HepG2 (cell line): ENCODE measurements around the gene FHIP1B. TPM values are rescaled to one million over a fixed set of nuclear protein-coding genes. Genes with fewer than 3 reads are reported as not detected.

ENCODE experiments used
- ATAC-seq: fragments of 200-7000 bp; cut with Tn5 transposase; 3 replicates; pipeline ENCODE4 v1.9.1; 2020; ENCODE audit warnings: mild to moderate bottlenecking, moderate library complexity
- BruUV-seq: library from RNA; stranded (reverse); fragments of 400-500 nt; replicated peaks from 2 replicates; lab custom pipeline; 2021; lab: Mats Ljungman, UMichigan
- CTCF ChIA-PET: fragments of 300-600 bp; formaldehyde crosslinking; extraction: SDS; loops from one replicate; lab custom pipeline; 2021; ENCODE audit warnings: low total read pairs, inconsistent platforms, low intra/inter-chr PET ratio; lab: Yijun Ruan, JAX
- POLR2A ChIA-PET: fragments of 350-600 bp; sonication (Branson Sonifier 250); formaldehyde crosslinking; loops from one replicate; lab custom pipeline; 2020; ENCODE audit warnings: antibody characterized with exemption, inconsistent platforms; lab: Yijun Ruan, JAX
- DNase-seq: peaks from one replicate; pipeline ENCODE4 v3.0.0-alpha.2; 2015; ENCODE audit warnings: low spot score
- FAIRE-seq: peaks from 3 replicates; lab custom pipeline; 2011; peaks lifted over from hg19 to GRCh38; lab: Jason Lieb, UNC
- H2AFZ ChIP-seq: one replicate; pipeline ENCODE4 v1.6.1; 2011; ENCODE audit warnings: low read length, inconsistent platforms
- H3K27ac ChIP-seq: fragments of 300-600 bp; 3 replicates; pipeline ENCODE4 v1.8.0; 2011; ENCODE audit warnings: mixed run types, mild to moderate bottlenecking, mixed read lengths, low read length, inconsistent platforms; ENCODE audit not compliant: insufficient read depth; ENCODE audit errors: extremely low read length
- H3K27me3 ChIP-seq, 2 experiments: fragments of 200-600 bp in 1 of 2; 2 replicates in 1 of 2; 3 replicates in 1 of 2; pipeline versions ENCODE4 v1.6.0 to v1.8.0; 2011; ENCODE audit warnings: low read length in 2 of 2, mild to moderate bottlenecking in 2 of 2, moderate library complexity in 2 of 2, inconsistent platforms in 1 of 2; ENCODE audit not compliant: insufficient read depth in 2 of 2, control insufficient read depth in 1 of 2
- H3K36me3 ChIP-seq, 2 experiments: fragments of 200-600 bp in 1 of 2; replicated peaks in 1 of 2; 2 replicates in 1 of 2; 3 replicates in 1 of 2; pipeline versions ENCODE4 v1.5.1 to v1.8.0; 2011; ENCODE audit warnings: low read length in 2 of 2, inconsistent platforms in 1 of 2; ENCODE audit not compliant: insufficient read depth in 2 of 2, control insufficient read depth in 1 of 2
- H3K4me1 ChIP-seq: 2 replicates; pipeline ENCODE4 v1.5.1; 2012; ENCODE audit warnings: low read length, inconsistent platforms; ENCODE audit not compliant: insufficient read depth
- H3K4me2 ChIP-seq: 2 replicates; pipeline ENCODE4 v1.6.0; 2011; ENCODE audit warnings: low read depth, low read length, inconsistent platforms
- H3K4me3 ChIP-seq, 3 experiments: fragments of 200-600 bp in 1 of 3; sonication (generic), shearing (Covaris generic) in 1 of 3; replicated peaks in 1 of 3; 2 replicates each; pipeline ENCODE4 v1.5.1; 2011 to 2016; ENCODE audit warnings: low read length in 3 of 3, inconsistent platforms in 2 of 3, low read depth in 2 of 3, mild to moderate bottlenecking in 2 of 3, control low read depth in 1 of 3, mixed read lengths in 1 of 3; ENCODE audit not compliant: insufficient read depth in 1 of 3
- H3K79me2 ChIP-seq: one replicate; pipeline ENCODE4 v1.6.1; 2011; ENCODE audit warnings: low read length, inconsistent platforms; ENCODE audit not compliant: insufficient read depth
- H3K9ac ChIP-seq: 2 replicates; pipeline ENCODE4 v1.6.0; 2011; ENCODE audit warnings: mild to moderate bottlenecking, low read depth, low read length, inconsistent platforms; ENCODE audit not compliant: insufficient read depth
- H3K9me3 ChIP-seq: 2 replicates; pipeline ENCODE4 v1.5.1; 2012; ENCODE audit warnings: mild to moderate bottlenecking, low read length
- H4K20me1 ChIP-seq: 2 replicates; pipeline ENCODE4 v1.6.0; 2011; ENCODE audit warnings: inconsistent platforms, mild to moderate bottlenecking, low read length, moderate library complexity; ENCODE audit not compliant: insufficient read depth
- BHLHE40 ChIP-seq: IDR thresholded peaks from 2 replicates; pipeline ENCODE4 v1.6.1; 2011; ENCODE audit warnings: low read length, improper control_type of control experiment
- TEAD3 ChIP-seq: optimal IDR thresholded peaks from 2 replicates; pipeline ENCODE3; 2016; ENCODE audit warnings: borderline replicate concordance
- TGIF2 ChIP-seq: IDR thresholded peaks from 2 replicates; pipeline ENCODE4 v1.6.1; 2016; ENCODE audit warnings: control low read depth, missing compliant biosample characterization
- ZBTB33 ChIP-seq: sonication (generic); formaldehyde crosslinking; IDR thresholded peaks from 2 replicates; pipeline ENCODE4 v1.4.0; 2020; ENCODE audit warnings: missing genetic modification reagents
- ZNF549 ChIP-seq: sonication (generic); formaldehyde crosslinking; IDR thresholded peaks from 2 replicates; pipeline ENCODE4 v1.5.0; 2020; ENCODE audit warnings: missing genetic modification reagents
- WGBS: methylation state at CpG from one replicate; pipeline ENCODE4 v1.1.6; 2017; ENCODE audit warnings: low lambda C conversion rate; 5-methylcytosine and 5-hydroxymethylcytosine counted together
- in situ Hi-C: cut with HindIII; loops from 2 replicates; pipeline ENCODE4 v1.10.0; 2017; ENCODE audit warnings: low pct_unique_long_range_greater_than_20kb; ENCODE audit not compliant: extremely low pct_ligation_motif_present
- intact Hi-C: fragments of 100-400 bp; cut with micrococcal nuclease; formaldehyde crosslinking; loops from one replicate; pipeline ENCODE4 v1.10.0; 2022; ENCODE audit not compliant: unreplicated experiment
- polyA plus RNA-seq, 8 experiments: library from polyadenylated mRNA; depleted of rRNA in 3 of 8; stranded (reverse) in 7 of 8; unstranded in 1 of 8; fragments of >200 nt; fragmentation: Illumina TruSeq in 4 of 8; extraction: Trizol in 4 of 8; gene quantifications; 2 replicates each; pipeline versions ENCODE4 v1.2.1 to v1.2.3, GENCODE V29; 2011 to 2016; ENCODE audit warnings: low read depth in 4 of 8, missing spikeins in 1 of 8, mixed read lengths in 1 of 8; ENCODE audit not compliant: insufficient read depth in 1 of 8
- total RNA-seq, 5 experiments: library from RNA; depleted of rRNA; stranded (reverse); fragments of >200 nt; fragmentation: Illumina TruSeq; extraction: Trizol; gene quantifications; 2 replicates each; pipeline ENCODE4 v1.2.3, GENCODE V29; 2016; ENCODE audit warnings: low read depth in 1 of 5

The FHIP1B gene
- total and polyA plus RNA-seq, 2 of the 13 experiments (the other 11 are each of a cell fraction or from before 2014, with no cell fraction given), result 14.1 to 18.6 TPM

- intact Hi-C loops, result loop anchor here (1.0 kb wide), 3 partner anchors 46 to 101 kb away; no protein-coding TSS in a partner anchor
- ChIA-PET POLR2A (no interaction called here), CTCF (interaction anchor here (1.4 to 2.0 kb wide), 2 partner anchors 101 to 111 kb away, joined by 13 to 32 read pairs; no protein-coding TSS in a partner anchor)
- Histone ChIP-seq H3K27ac (no peak overlapping the region), H3K4me3 (no peak overlapping the region), H3K4me1 (no peaks in the 10 kb centered on the region), H3K36me3 (no peaks in the 10 kb centered on the region), H2AFZ (no peak overlapping the region), H3K9me3 (no peaks in the 10 kb centered on the region), H4K20me1 (no peaks in the 10 kb centered on the region), H3K79me2 (no peaks in the 10 kb centered on the region), H3K9ac (no peak overlapping the region), H3K27me3 (no peaks in the 10 kb centered on the region), H3K4me2 (no peak overlapping the region; the same call in 1 of the 2 replicates)
- in situ Hi-C loops, result loop anchor here (5.0 kb wide), 1 partner anchor 100 kb away; no protein-coding TSS in a partner anchor
- 35% methylated on average over 6 of the region's 6 CpGs for WGBS
- BruUV-seq, result no TSS peak
- FAIRE-seq, result no peak
- TF ChIP-seq TGIF2 (CRISPR knock-in tag) (no peak), BHLHE40 (0 out of 2 replicates have a peak, but pooled peaks have one; percentile 49), TEAD3 (CRISPR knock-in tag) (peak; percentile 12), ZBTB33 (CRISPR knock-in tag) (0 out of 2 replicates have a peak, but pooled peaks have one; percentile 15), ZNF549 (CRISPR knock-in tag) (no peak)
- ATAC-seq, result peak; percentile 67
- no peak for DNase-seq
Measured at GRCh38 chr11:6251990-6252473, 17.6 kb upstream of the FHIP1B start.
